Smooth muscle cell (in vitro differentiated cells): ENCODE data around the gene LRRC70. TPM values are rescaled to one million over a fixed set of nuclear protein-coding genes. Genes with fewer than 3 reads are reported as not detected.

Experiments
- DNase-seq: peaks from one replicate; lab custom pipeline; 2025; ENCODE audit not compliant: unreplicated experiment; lab: John Stamatoyannopoulos, UW
- H2AFZ ChIP-seq: fragments of 200-600 bp; sonication (generic); 2 replicates; pipeline ENCODE4 v1.6.0; 2016; ENCODE audit warnings: antibody characterized with exemption, low read depth, mild to moderate bottlenecking
- H3F3A ChIP-seq: fragments of 200-600 bp; sonication (generic); 2 replicates; pipeline ENCODE4 v1.6.0; 2017; ENCODE audit warnings: antibody characterized with exemption, low read depth
- H3K27ac ChIP-seq: fragments of 200-600 bp; sonication (generic); 2 replicates; pipeline ENCODE4 v1.5.1; 2016; ENCODE audit warnings: low read depth, mild to moderate bottlenecking
- H3K27me3 ChIP-seq: fragments of 200-600 bp; sonication (generic); 2 replicates; pipeline ENCODE4 v1.6.1; 2016; ENCODE audit warnings: low read depth, mild to moderate bottlenecking
- H3K36me3 ChIP-seq: fragments of 200-600 bp; sonication (generic); 2 replicates; pipeline ENCODE4 v1.5.1; 2016; ENCODE audit warnings: low read depth
- H3K4me1 ChIP-seq: fragments of 200-600 bp; sonication (generic); 2 replicates; pipeline ENCODE4 v1.5.1; 2016; ENCODE audit warnings: low read depth
- H3K4me2 ChIP-seq: fragments of 200-600 bp; sonication (generic); 2 replicates; pipeline ENCODE4 v1.6.0; 2016; ENCODE audit warnings: mild to moderate bottlenecking
- H3K4me3 ChIP-seq: fragments of 200-600 bp; sonication (generic); 2 replicates; pipeline ENCODE4 v1.5.1; 2016; ENCODE audit warnings: mild to moderate bottlenecking
- H3K79me2 ChIP-seq: fragments of 200-600 bp; sonication (generic); 2 replicates; pipeline ENCODE4 v1.6.0; 2016; ENCODE audit warnings: low read depth, mild to moderate bottlenecking
- H3K9ac ChIP-seq: fragments of 200-600 bp; sonication (generic); 2 replicates; pipeline ENCODE4 v1.6.0; 2016; ENCODE audit warnings: low read depth
- H3K9me3 ChIP-seq: fragments of 200-600 bp; sonication (generic); replicated peaks from 2 replicates; pipeline ENCODE4 v1.5.1; 2016; ENCODE audit warnings: low read depth
- H4K20me1 ChIP-seq: fragments of 200-600 bp; sonication (generic); 2 replicates; pipeline ENCODE4 v1.6.0; 2016; ENCODE audit warnings: low read depth
- CTCF ChIP-seq: fragments of 200-600 bp; sonication (generic); IDR thresholded peaks from 2 replicates; pipeline ENCODE4 v1.5.1; 2017; ENCODE audit warnings: borderline replicate concordance, mild to moderate bottlenecking, antibody characterized with exemption; ENCODE audit not compliant: insufficient read depth, poor library complexity, severe bottlenecking
- WGBS: methylation state at CpG from one replicate; pipeline ENCODE4 v1.1.7; 2016; ENCODE audit warnings: low lambda C conversion rate; 5-methylcytosine and 5-hydroxymethylcytosine counted together
- polyA plus RNA-seq: library from polyadenylated mRNA; unstranded; fragments of >200 nt; fragmentation: Nextera tagmentation; extraction: Ambion mirVana; gene quantifications from 2 replicates; pipeline ENCODE4 v1.2.1, GENCODE V29; 2016
- total RNA-seq: library from RNA; depleted of rRNA; stranded (reverse); fragments of >200 nt; gene quantifications from 2 replicates; pipeline ENCODE4 v1.2.3, GENCODE V29; 2014

Gene LRRC70
- total and polyA plus RNA-seq, 2 experiments from 2014 or later, result 0.22 to 0.36 TPM

DNA sequence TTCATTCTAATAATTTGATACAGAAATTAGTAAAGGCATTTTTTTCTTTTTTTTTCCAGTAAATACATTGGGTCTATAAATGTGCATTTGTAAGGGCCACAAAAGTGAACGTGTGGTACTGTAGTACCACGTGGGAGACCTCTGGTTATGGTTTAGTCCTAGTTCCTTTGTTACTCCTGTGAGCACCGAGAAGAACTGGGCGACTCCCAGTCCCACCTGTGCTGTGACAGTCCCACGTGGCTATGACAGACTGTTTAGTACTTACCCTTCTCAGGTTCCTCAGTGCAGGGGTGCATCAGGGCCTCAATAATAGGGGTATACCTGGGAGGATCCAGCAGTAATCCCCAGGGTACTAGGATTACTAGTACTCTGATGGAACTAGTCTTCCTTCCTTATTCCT lies 49.3 kb downstream of the LRRC70 start:
- H3F3A ChIP-seq, result no peaks in the 10 kb centered on the region
- no peak overlapping the region for H3K4me2 ChIP-seq
- H3K4me3 ChIP-seq, result no peak overlapping the region
- H3K27me3 ChIP-seq, result no peaks in the 10 kb centered on the region
- no peaks in the 10 kb centered on the region for H4K20me1 ChIP-seq
- H3K79me2 ChIP-seq, result no peaks in the 10 kb centered on the region
- H3K27ac ChIP-seq, result no peak overlapping the region
- no peak overlapping the region for H2AFZ ChIP-seq
- peaks cover 6% of the 10 kb centered on the region for H3K4me1 ChIP-seq
- no peaks in the 10 kb centered on the region for H3K36me3 ChIP-seq
- 89% methylated on average over 5 of the region's 5 CpGs for WGBS
- no peak for TF ChIP-seq CTCF
- no peaks in the 10 kb centered on the region for H3K9me3 ChIP-seq
- no peak for DNase-seq
- H3K9ac ChIP-seq, result no peak overlapping the region

Other genes with a start within 250 kb of the LRRC70 start
- 29.2 and 44.6 TPM in 2 replicates for gene DIMT1, start 174.9 kb upstream of the LRRC70 start, total RNA-seq
- gene DIMT1, start 174.9 kb upstream of the LRRC70 start, polyA plus RNA-seq, result 27.8 and 28.1 TPM in 2 replicates
- 18.0 and 31.8 TPM in 2 replicates for gene IPO11, start 166.1 kb upstream of the LRRC70 start, total RNA-seq
- 9.3 and 15.9 TPM in 2 replicates for gene IPO11, start 166.1 kb upstream of the LRRC70 start, polyA plus RNA-seq